RWPE1 (cell line): ENCODE measurements around the gene GHRL.
"Not testable (repeated sequence)": the region's sequence is repeated elsewhere in the genome, so short reads cannot be mapped to it uniquely, and the experiment has no call there.

Experiments used
- CTCF ChIA-PET: fragments of 350-600 bp; sonication (Branson Sonifier 250); formaldehyde crosslinking; extraction: SDS; loops from one replicate; lab custom pipeline; 2021; lab: Yijun Ruan, JAX
- POLR2A ChIA-PET: fragments of 400-600 bp; formaldehyde crosslinking; extraction: SDS; loops from one replicate; lab custom pipeline; 2020; ENCODE audit warnings: antibody characterized with exemption; ENCODE audit not compliant: low non-redundant PET; lab: Yijun Ruan, JAX
- DNase-seq: peaks from one replicate; pipeline ENCODE4 v3.0.0; 2012; ENCODE audit warnings: low spot score
- H3K27ac ChIP-seq: fragments of 450-650 bp; 2 replicates; pipeline ENCODE4 v1.5.1; 2017
- TF ChIP-seq, protein P1 (sequence below): fragments of 450-650 bp; conservative IDR thresholded peaks from 2 replicates; pipeline ENCODE4 v1.5.1; 2017; ENCODE audit warnings: low read depth, mild to moderate bottlenecking

Gene GHRL

DNA sequence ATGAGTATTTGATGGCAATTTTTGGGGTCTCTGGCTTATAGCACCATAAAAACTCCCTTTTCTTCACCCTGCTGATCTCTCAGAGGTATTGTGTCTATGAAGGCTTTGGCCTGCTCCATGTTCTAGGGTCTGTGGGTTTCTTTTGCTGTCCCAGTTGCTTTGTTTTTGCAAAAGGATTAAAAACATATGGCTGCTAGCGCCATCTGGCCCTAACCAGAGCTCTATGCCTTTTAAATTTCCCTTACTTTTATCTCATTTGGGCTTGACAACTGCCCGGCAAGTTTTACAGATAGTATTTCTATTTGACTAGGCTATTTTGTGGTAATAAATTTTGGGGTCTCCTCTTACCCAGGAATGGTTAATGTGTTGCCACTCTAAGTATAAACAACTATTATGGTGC lies 6.4 kb upstream of the GHRL start:
- no peak for DNase-seq
- ChIA-PET POLR2A (no interaction called here), CTCF (no interaction called here)
- no peak overlapping the region for H3K27ac ChIP-seq
- TF ChIP-seq, protein P1, sequence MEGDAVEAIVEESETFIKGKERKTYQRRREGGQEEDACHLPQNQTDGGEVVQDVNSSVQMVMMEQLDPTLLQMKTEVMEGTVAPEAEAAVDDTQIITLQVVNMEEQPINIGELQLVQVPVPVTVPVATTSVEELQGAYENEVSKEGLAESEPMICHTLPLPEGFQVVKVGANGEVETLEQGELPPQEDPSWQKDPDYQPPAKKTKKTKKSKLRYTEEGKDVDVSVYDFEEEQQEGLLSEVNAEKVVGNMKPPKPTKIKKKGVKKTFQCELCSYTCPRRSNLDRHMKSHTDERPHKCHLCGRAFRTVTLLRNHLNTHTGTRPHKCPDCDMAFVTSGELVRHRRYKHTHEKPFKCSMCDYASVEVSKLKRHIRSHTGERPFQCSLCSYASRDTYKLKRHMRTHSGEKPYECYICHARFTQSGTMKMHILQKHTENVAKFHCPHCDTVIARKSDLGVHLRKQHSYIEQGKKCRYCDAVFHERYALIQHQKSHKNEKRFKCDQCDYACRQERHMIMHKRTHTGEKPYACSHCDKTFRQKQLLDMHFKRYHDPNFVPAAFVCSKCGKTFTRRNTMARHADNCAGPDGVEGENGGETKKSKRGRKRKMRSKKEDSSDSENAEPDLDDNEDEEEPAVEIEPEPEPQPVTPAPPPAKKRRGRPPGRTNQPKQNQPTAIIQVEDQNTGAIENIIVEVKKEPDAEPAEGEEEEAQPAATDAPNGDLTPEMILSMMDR = no peak

GRCh38 chr3:10298064-10298463 lies 5.3 kb upstream of the GHRL start:
- POLR2A ChIA-PET, H3K27ac ChIP-seq, CTCF ChIA-PET, DNase-seq: not testable (repeated sequence)

DNA sequence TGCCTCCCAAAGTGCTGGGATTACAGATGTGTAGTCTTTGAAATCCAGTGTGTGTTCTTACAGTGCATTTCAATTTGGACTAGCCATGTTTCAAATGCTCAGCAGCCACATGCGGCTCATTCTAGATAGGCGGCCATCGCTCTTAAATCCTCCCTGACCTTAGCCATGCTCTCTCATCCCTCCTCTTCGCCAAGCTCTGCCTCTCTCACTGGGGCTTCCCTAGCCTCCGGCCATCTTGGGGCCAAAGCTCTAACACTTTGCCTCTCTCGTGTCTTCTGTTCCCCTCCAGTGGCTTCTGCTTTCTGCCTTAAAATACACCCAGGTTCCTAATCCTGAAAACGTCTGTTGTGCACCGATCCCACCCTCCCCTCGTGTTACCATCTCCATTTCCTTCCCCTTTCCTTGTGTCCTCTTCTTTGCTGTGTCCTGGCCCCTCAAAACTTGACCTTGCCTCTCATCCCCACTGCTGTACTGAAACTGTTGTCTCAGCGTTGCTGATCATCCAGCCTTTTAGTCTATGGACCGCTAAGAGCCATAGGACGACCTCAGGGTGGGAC lies 1.4 kb upstream of the GHRL start:
- POLR2A ChIA-PET = no interaction called here
- TF ChIP-seq, protein P1 = no peak
- CTCF ChIA-PET = no interaction called here
- DNase-seq = no peak
- H3K27ac ChIP-seq = no peak overlapping the region

- POLR2A ChIA-PET = no interaction called here
- CTCF ChIA-PET = no interaction called here
- TF ChIP-seq, protein P1 = no peak
- no peak for DNase-seq
- H3K27ac ChIP-seq = 0 out of 2 replicates have a peak overlapping the region, but pooled peaks have one; percentile 1
These were observed 1.1 kb downstream of the GHRL start for GRCh38 chr3:10291641-10292040.

- DNase-seq = no peak
- TF ChIP-seq, protein P1 = no peak
- ChIA-PET CTCF (no interaction called here), POLR2A (no interaction called here)
- H3K27ac ChIP-seq = 0 out of 2 replicates have a peak overlapping the region, but pooled peaks have one; percentile 1
These were observed 2.1 kb downstream of the GHRL start for GRCh38 chr3:10290481-10291176.

GRCh38 chr3:10289787-10290355 lies 2.9 kb downstream of the GHRL start:
- ChIA-PET POLR2A (no interaction called here), CTCF (no interaction called here)
- no peak overlapping the region for H3K27ac ChIP-seq
- TF ChIP-seq, protein P1 = no peak
- no peak for DNase-seq

GRCh38 chr3:10289077-10289476 lies 3.7 kb downstream of the GHRL start:
- POLR2A ChIA-PET = no interaction called here
- TF ChIP-seq, protein P1 = no peak
- no peak overlapping the region for H3K27ac ChIP-seq
- CTCF ChIA-PET = no interaction called here
- no peak for DNase-seq
